GM23248 (cell line): ENCODE measurements around the gene BMP2K. TPM values are rescaled to one million over a fixed set of nuclear protein-coding genes. Genes with fewer than 3 reads are reported as not detected.

Experiments
- DNase-seq: peaks from one replicate; pipeline ENCODE4 v3.0.0-alpha.2; 2015
- H2AFZ ChIP-seq: fragments of 200-600 bp; sonication (generic); 2 replicates; pipeline ENCODE4 v1.6.1; 2016; ENCODE audit warnings: antibody characterized with exemption
- H3F3A ChIP-seq: fragments of 200-600 bp; sonication (generic); 2 replicates; pipeline ENCODE4 v1.6.1; 2016; ENCODE audit warnings: mild to moderate bottlenecking, antibody characterized with exemption, mixed run types; ENCODE audit not compliant: insufficient read depth
- H3K27ac ChIP-seq: fragments of 200-600 bp; sonication (generic); 2 replicates; pipeline ENCODE4 v1.5.1; 2016; ENCODE audit warnings: mild to moderate bottlenecking
- H3K27me3 ChIP-seq: fragments of 200-600 bp; sonication (generic); replicated peaks from 2 replicates; pipeline ENCODE4 v1.6.1; 2016; ENCODE audit warnings: mild to moderate bottlenecking; ENCODE audit not compliant: insufficient read depth
- H3K36me3 ChIP-seq: fragments of 200-600 bp; sonication (generic); 2 replicates; pipeline ENCODE4 v1.6.1; 2016; ENCODE audit warnings: low read depth, mild to moderate bottlenecking
- H3K4me1 ChIP-seq: fragments of 200-600 bp; sonication (generic); 2 replicates; pipeline ENCODE4 v1.6.1; 2016; ENCODE audit warnings: mild to moderate bottlenecking; ENCODE audit not compliant: insufficient read depth
- H3K4me2 ChIP-seq: fragments of 200-600 bp; sonication (generic); one replicate; pipeline ENCODE4 v1.6.1; 2016; ENCODE audit warnings: mild to moderate bottlenecking; ENCODE audit not compliant: unreplicated experiment
- H3K4me3 ChIP-seq: fragments of 200-600 bp; sonication (generic); 2 replicates; pipeline ENCODE4 v1.5.1; 2016; ENCODE audit warnings: mild to moderate bottlenecking
- H3K79me2 ChIP-seq: fragments of 200-600 bp; sonication (generic); 2 replicates; pipeline ENCODE4 v1.6.1; 2016; ENCODE audit warnings: mild to moderate bottlenecking; ENCODE audit not compliant: insufficient read depth
- H3K9ac ChIP-seq: fragments of 200-600 bp; sonication (generic); 2 replicates; pipeline ENCODE4 v1.6.1; 2016; ENCODE audit warnings: mild to moderate bottlenecking
- H3K9me2 ChIP-seq: fragments of 200-600 bp; sonication (generic); 2 replicates; pipeline ENCODE4 v1.6.1; 2016; ENCODE audit warnings: mixed run types, mild to moderate bottlenecking, moderate library complexity; ENCODE audit not compliant: insufficient read depth
- H3K9me3 ChIP-seq: fragments of 200-600 bp; sonication (generic); one replicate; pipeline ENCODE4 v1.6.1; 2017; ENCODE audit warnings: low read depth
- H4K20me1 ChIP-seq: fragments of 200-600 bp; sonication (generic); 2 replicates; pipeline ENCODE4 v1.6.0; 2016; ENCODE audit not compliant: insufficient read depth
- EZH2 ChIP-seq: fragments of 200-600 bp; sonication (generic); IDR thresholded peaks from 2 replicates; pipeline ENCODE4 v1.6.1; 2018; ENCODE audit warnings: antibody characterized with exemption, mild to moderate bottlenecking; ENCODE audit not compliant: insufficient read depth, poor library complexity, severe bottlenecking
- EZH2phosphoT487 ChIP-seq: fragments of 200-600 bp; sonication (generic); IDR thresholded peaks from 2 replicates; pipeline ENCODE4 v1.6.1; 2018; ENCODE audit warnings: antibody characterized with exemption, moderate library complexity, mild to moderate bottlenecking, low read depth; ENCODE audit not compliant: insufficient read depth
- WGBS, 2 experiments: methylation state at CpG; one replicate each; pipeline ENCODE4 v1.1.6; 2015 to 2017; ENCODE audit warnings: low lambda C conversion rate in 2 of 2, low coverage in 1 of 2; ENCODE audit errors: missing lambda C conversion rate in 2 of 2; 5-methylcytosine and 5-hydroxymethylcytosine counted together
- in situ Hi-C: fragments of 300-500 bp; cut with MboI; formaldehyde crosslinking; loops from 2 replicates; pipeline ENCODE4 v1.15.0; 2020
- polyA plus RNA-seq: library from polyadenylated mRNA; unstranded; fragments of >200 nt; fragmentation: Nextera tagmentation; extraction: Ambion mirVana; gene quantifications from 2 replicates; pipeline ENCODE4 v1.2.1, GENCODE V29; 2016
- total RNA-seq: library from RNA; depleted of rRNA; stranded (reverse); fragments of >200 nt; shearing (Covaris generic); gene quantifications from 2 replicates; pipeline ENCODE4 v1.2.3, GENCODE V29; 2014

BMP2K gene
- total and polyA plus RNA-seq, 2 experiments from 2014 or later = 11.0 to 53.0 TPM

- Histone ChIP-seq H3K9me2 (no peaks in the 10 kb centered on the region), H3K4me1 (no peaks in the 10 kb centered on the region), H3K27ac (no peak overlapping the region), H3F3A (no peaks in the 10 kb centered on the region), H3K4me2 (no peak overlapping the region), H3K9ac (no peak overlapping the region), H3K79me2 (no peaks in the 10 kb centered on the region), H3K4me3 (no peak overlapping the region), H3K27me3 (no peaks in the 10 kb centered on the region), H4K20me1 (no peaks in the 10 kb centered on the region), H3K9me3 (no peaks in the 10 kb centered on the region), H3K36me3 (peaks cover 21% of the 10 kb centered on the region), H2AFZ (no peak overlapping the region)
- no peak for DNase-seq
- TF ChIP-seq EZH2phosphoT487 = no peak
- TF ChIP-seq EZH2 = no peak
- in situ Hi-C loops = loop anchor here (25.0 kb wide), 2 partner anchors 1283 to 1383 kb away; no protein-coding TSS in a partner anchor
- WGBS, 2 experiments = 92 to 93% methylated on average over 9 of the region's 9 CpGs
Observed at GRCh38 chr4:78928835-78929234, 152.7 kb downstream of the BMP2K start.

GRCh38 chr4:78930016-78930629 is 154.0 kb downstream of the BMP2K start:
- Histone ChIP-seq H3K9me2 (no peaks in the 10 kb centered on the region), H3K4me2 (no peak overlapping the region), H3K27ac (no peak overlapping the region), H3K27me3 (no peaks in the 10 kb centered on the region), H3K9me3 (no peaks in the 10 kb centered on the region), H3F3A (no peaks in the 10 kb centered on the region), H3K4me1 (no peaks in the 10 kb centered on the region), H2AFZ (no peak overlapping the region), H3K9ac (no peak overlapping the region), H3K4me3 (no peak overlapping the region), H4K20me1 (no peaks in the 10 kb centered on the region), H3K79me2 (no peaks in the 10 kb centered on the region), H3K36me3 (peaks cover 21% of the 10 kb centered on the region)
- in situ Hi-C loops = loop anchor here (25.0 kb wide), 2 partner anchors 1282 to 1382 kb away; no protein-coding TSS in a partner anchor
- TF ChIP-seq EZH2 (no peak), EZH2phosphoT487 (no peak)
- WGBS, 2 experiments = 93 to 96% methylated on average over 6 of the region's 6 CpGs
- no peak for DNase-seq

- WGBS, 2 experiments = 69 to 73% methylated on average over 4 of the region's 4 CpGs
Observed at GRCh38 chr4:78936989-78937388, 160.8 kb downstream of the BMP2K start.

GRCh38 chr4:78937837-78938236 is 161.7 kb downstream of the BMP2K start:
- H3K27ac ChIP-seq = peak overlapping the region; percentile 65
- peak; percentile 75 for DNase-seq
- H3K9me3 ChIP-seq = no peaks in the 10 kb centered on the region
- H4K20me1 ChIP-seq = no peaks in the 10 kb centered on the region
- H3K27me3 ChIP-seq = no peaks in the 10 kb centered on the region
- peak overlapping the region; percentile 94 for H3K9ac ChIP-seq
- peak overlapping the region; percentile 94 for H3K4me3 ChIP-seq
- H3K4me1 ChIP-seq = peaks cover 17% of the 10 kb centered on the region
- H3K36me3 ChIP-seq = no peaks in the 10 kb centered on the region
- TF ChIP-seq EZH2phosphoT487 (no peak), EZH2 (no peak)
- no peaks in the 10 kb centered on the region for H3F3A ChIP-seq
- H3K79me2 ChIP-seq = peaks cover 5% of the 10 kb centered on the region; the same call in 1 of the 2 replicates
- no peaks in the 10 kb centered on the region for H3K9me2 ChIP-seq
- peak overlapping the region; percentile 96 for H3K4me2 ChIP-seq
- in situ Hi-C loops = loop anchor here (25.0 kb wide), 2 partner anchors 1274 to 1374 kb away; no protein-coding TSS in a partner anchor
- 19 to 23% methylated on average over 4 of the region's 4 CpGs for WGBS, 2 experiments
- peak overlapping the region; percentile 100; the same call in 1 of the 2 replicates for H2AFZ ChIP-seq

More at GRCh38 chr4:78936989-78937388, 160.8 kb downstream of the BMP2K start:
- Histone ChIP-seq H3K4me3 (no peak overlapping the region), H3K9ac (no peak overlapping the region), H2AFZ (no peak overlapping the region), H3K36me3 (no peaks in the 10 kb centered on the region), H4K20me1 (no peaks in the 10 kb centered on the region), H3K4me2 (no peak overlapping the region), H3K79me2 (peaks cover 5% of the 10 kb centered on the region; the same call in 1 of the 2 replicates), H3F3A (no peaks in the 10 kb centered on the region), H3K9me3 (no peaks in the 10 kb centered on the region), H3K4me1 (peaks cover 17% of the 10 kb centered on the region), H3K27me3 (no peaks in the 10 kb centered on the region), H3K27ac (no peak overlapping the region), H3K9me2 (no peaks in the 10 kb centered on the region)
- no peak for TF ChIP-seq EZH2
- no peak for TF ChIP-seq EZH2phosphoT487
- DNase-seq = no peak
- in situ Hi-C loops = loop anchor here (25.0 kb wide), 2 partner anchors 1275 to 1375 kb away; no protein-coding TSS in a partner anchor
